ENCODE data around the gene MTFR1L. TPM values are rescaled to one million over a fixed set of nuclear protein-coding genes. Genes with fewer than 3 reads are reported as not detected.
A peak's percentile ranks its signal among the peaks of the same experiment; 100 is the strongest.

Gene MTFR1L
- total RNA-seq, 1 experiment from 2014 or later = 26.2 TPM

DNA sequence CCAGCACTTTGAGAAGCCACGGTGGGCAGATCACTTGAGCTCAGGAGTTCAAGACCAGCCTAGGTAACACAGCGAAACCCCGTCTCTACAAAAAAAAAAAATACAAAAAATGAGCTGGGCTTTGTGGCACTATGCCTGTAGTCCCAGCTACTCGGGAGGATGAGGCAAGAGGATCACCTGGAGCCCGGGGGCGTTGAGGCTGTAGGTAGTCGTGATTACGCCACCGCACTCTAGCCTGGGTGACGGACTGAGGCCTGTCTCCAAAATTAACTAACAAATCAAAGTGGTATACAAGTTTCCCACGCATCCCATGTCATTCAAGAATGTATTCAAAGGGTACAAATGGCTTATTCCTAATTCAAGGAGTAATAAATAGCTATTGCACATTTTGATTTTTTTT lies 37.1 kb downstream of the MTFR1L start:
- H3K27ac Mint-ChIP-seq (ENCODE audit: unreplicated experiment) = no peak overlapping the region
- DNase-seq = peak in 1 of 2 experiments; percentile 15

DNA sequence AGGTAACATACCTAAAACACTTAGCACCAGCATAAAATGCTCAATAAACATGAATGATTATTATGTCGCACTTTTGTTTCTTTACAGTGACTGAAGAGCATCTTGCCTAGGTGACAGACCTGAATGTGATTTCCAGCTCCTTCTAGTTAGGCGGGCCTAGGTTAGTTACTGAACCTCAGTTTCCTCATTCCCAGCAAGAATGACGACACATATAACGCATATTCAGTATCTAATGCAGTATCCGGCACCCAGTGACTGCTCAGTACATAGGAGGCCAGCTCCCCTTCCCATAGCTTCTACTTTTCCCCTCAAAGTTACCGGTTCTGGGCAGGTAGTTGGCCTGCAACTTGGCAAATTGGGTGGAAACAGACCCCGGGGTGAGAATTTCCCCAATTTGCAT lies 38.7 kb downstream of the MTFR1L start:
- no peaks in the 10 kb centered on the region for H3K9me3 Mint-ChIP-seq (ENCODE audit: unreplicated experiment)
- BruUV-seq (replicated peaks) = TSS peak; percentile 35
- TF ChIP-seq, protein P1, sequence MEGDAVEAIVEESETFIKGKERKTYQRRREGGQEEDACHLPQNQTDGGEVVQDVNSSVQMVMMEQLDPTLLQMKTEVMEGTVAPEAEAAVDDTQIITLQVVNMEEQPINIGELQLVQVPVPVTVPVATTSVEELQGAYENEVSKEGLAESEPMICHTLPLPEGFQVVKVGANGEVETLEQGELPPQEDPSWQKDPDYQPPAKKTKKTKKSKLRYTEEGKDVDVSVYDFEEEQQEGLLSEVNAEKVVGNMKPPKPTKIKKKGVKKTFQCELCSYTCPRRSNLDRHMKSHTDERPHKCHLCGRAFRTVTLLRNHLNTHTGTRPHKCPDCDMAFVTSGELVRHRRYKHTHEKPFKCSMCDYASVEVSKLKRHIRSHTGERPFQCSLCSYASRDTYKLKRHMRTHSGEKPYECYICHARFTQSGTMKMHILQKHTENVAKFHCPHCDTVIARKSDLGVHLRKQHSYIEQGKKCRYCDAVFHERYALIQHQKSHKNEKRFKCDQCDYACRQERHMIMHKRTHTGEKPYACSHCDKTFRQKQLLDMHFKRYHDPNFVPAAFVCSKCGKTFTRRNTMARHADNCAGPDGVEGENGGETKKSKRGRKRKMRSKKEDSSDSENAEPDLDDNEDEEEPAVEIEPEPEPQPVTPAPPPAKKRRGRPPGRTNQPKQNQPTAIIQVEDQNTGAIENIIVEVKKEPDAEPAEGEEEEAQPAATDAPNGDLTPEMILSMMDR (IDR thresholded peaks at IDR 0.05; ENCODE audit: insufficient read depth in 1 of 2, low read depth in 1 of 2, low read length in 1 of 2, severe bottlenecking in 1 of 2, unreplicated experiment in 1 of 2) = no peak
- peak overlapping the region; percentile 98 for H3K4me3 Mint-ChIP-seq (ENCODE audit: unreplicated experiment)
- peaks cover 6% of the 10 kb centered on the region; the same call in 1 of the 2 replicates for H3K4me1 ChIP-seq
- no peak for DNase-seq
- no peaks in the 10 kb centered on the region for H3K27me3 ChIP-seq (replicated peaks; ENCODE audit: control insufficient read depth, insufficient read depth, low read length)
- peaks cover 6% of the 10 kb centered on the region for H3K4me1 Mint-ChIP-seq (ENCODE audit: low read depth, unreplicated experiment)
- CTCF ChIA-PET = no interaction called here
- no peaks in the 10 kb centered on the region for H3K27me3 Mint-ChIP-seq (ENCODE audit: insufficient read depth, unreplicated experiment)
- peak overlapping the region; percentile 96 for H3K27ac Mint-ChIP-seq (ENCODE audit: unreplicated experiment)
- no peaks in the 10 kb centered on the region; the same call in 1 of the 2 replicates for H3K9me3 ChIP-seq
- POLR2A ChIA-PET = interaction anchor here (0.6 kb wide), 1 partner anchor 375 kb away, joined by 3 read pairs; no protein-coding TSS in a partner anchor
- intact Hi-C loops (cut with micrococcal nuclease; ENCODE audit: unreplicated experiment) = loop anchor here (2.0 kb wide), 1 partner anchor 16 kb away; the partner anchor contains the start of gene PAQR7
- H3K36me3 Mint-ChIP-seq (ENCODE audit: insufficient read depth, unreplicated experiment) = peaks cover 29% of the 10 kb centered on the region
- peak overlapping the region; percentile 74 for H3K4me3 ChIP-seq (ENCODE audit: low read depth, low read length)
- no peaks in the 10 kb centered on the region for H3K36me3 ChIP-seq (ENCODE audit: control insufficient read depth, insufficient read depth, low read length)

More for the DNA sequence above, 37.1 kb downstream of the MTFR1L start:
- Histone ChIP-seq H3K9me3 (no peaks in the 10 kb centered on the region; the same call in 1 of the 2 replicates), H3K27me3 (replicated peaks; ENCODE audit: control insufficient read depth, insufficient read depth, low read length) (no peaks in the 10 kb centered on the region), H3K36me3 (ENCODE audit: control insufficient read depth, insufficient read depth, low read length) (no peaks in the 10 kb centered on the region), H3K4me3 (ENCODE audit: low read depth, low read length) (no peak overlapping the region), H3K4me1 (peaks cover 6% of the 10 kb centered on the region; the same call in 1 of the 2 replicates)
- no peaks in the 10 kb centered on the region for H3K27me3 Mint-ChIP-seq (ENCODE audit: insufficient read depth, unreplicated experiment)
- TF ChIP-seq, protein P1 (IDR thresholded peaks at IDR 0.05; ENCODE audit: insufficient read depth in 1 of 2, low read depth in 1 of 2, low read length in 1 of 2, severe bottlenecking in 1 of 2, unreplicated experiment in 1 of 2) = no peak
- CTCF ChIA-PET = no interaction called here
- no peaks in the 10 kb centered on the region for H3K9me3 Mint-ChIP-seq (ENCODE audit: unreplicated experiment)
- POLR2A ChIA-PET = no interaction called here
- intact Hi-C loops (cut with micrococcal nuclease; ENCODE audit: unreplicated experiment) = no loop called here
- no TSS peak for BruUV-seq (replicated peaks)
- peaks cover 29% of the 10 kb centered on the region for H3K36me3 Mint-ChIP-seq (ENCODE audit: insufficient read depth, unreplicated experiment)
- no peak overlapping the region for H3K4me3 Mint-ChIP-seq (ENCODE audit: unreplicated experiment)
- peaks cover 6% of the 10 kb centered on the region for H3K4me1 Mint-ChIP-seq (ENCODE audit: low read depth, unreplicated experiment)

DNA sequence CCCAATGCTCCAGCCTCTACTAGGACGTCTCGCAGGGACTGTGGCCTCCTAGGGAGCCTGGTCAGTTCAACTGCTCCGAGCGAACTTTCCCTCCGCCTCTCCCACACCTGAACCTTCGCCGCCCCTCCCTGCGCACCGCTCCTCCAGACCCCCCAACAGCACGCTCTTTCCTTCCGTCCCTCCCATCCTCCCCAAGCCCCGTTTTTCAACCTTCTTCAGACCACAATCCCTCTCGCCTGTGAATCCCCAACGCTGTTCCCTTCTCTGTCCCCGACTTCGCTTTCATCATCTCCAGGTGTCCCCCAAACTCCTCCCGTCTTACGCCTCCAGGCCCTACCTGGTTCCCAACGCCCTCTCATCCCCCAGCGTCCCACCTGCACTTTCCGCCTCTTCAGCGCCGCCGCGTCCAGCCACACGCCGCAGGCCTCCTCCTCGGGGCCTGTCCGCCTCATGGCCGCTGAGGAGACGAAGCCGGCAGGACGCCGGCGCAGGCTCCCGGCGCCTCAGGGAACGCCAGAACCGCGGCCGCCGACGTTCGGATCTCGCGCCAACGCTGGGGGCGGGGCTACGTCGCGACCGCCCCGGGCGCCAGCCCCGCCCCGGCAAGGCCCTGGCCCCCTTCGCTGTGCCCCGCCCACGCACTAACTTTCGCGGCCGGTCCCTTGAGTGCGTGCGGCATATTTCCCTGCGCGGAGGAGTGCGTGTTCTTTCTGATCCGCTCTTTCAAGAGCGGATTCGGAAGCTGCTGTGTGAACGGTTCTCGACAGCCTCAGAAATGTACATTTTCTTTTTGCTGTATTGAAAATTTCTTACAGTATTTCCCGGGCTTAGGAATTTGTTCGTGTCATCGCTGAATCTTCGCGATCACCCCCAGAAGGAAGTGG lies 39.4 kb downstream of the MTFR1L start, which contains the start of gene AUNIP:
Gene AUNIP (minus strand): TSS at position 552 of the 884 bp plus-strand sequence. CDS start 100 bp downstream, at position 452.
- Histone ChIP-seq H3K27me3 (replicated peaks; ENCODE audit: control insufficient read depth, insufficient read depth, low read length) (no peaks in the 10 kb centered on the region), H3K9me3 (no peaks in the 10 kb centered on the region; the same call in 1 of the 2 replicates), H3K4me1 (peaks cover 6% of the 10 kb centered on the region; the same call in 1 of the 2 replicates), H3K4me3 (ENCODE audit: low read depth, low read length) (peak within 1 kb of the TSS; percentile 74), H3K36me3 (ENCODE audit: control insufficient read depth, insufficient read depth, low read length) (no peaks in the 10 kb centered on the region; the same call in 1 of the 2 replicates)
- H3K36me3 Mint-ChIP-seq (ENCODE audit: insufficient read depth, unreplicated experiment) = peaks cover 29% of the 10 kb centered on the region
- CTCF ChIA-PET = no interaction called here
- H3K9me3 Mint-ChIP-seq (ENCODE audit: unreplicated experiment) = no peaks in the 10 kb centered on the region
- H3K27me3 Mint-ChIP-seq (ENCODE audit: insufficient read depth, unreplicated experiment) = no peaks in the 10 kb centered on the region
- TF ChIP-seq, protein P1 (IDR thresholded peaks at IDR 0.05; ENCODE audit: insufficient read depth in 1 of 2, low read depth in 1 of 2, low read length in 1 of 2, severe bottlenecking in 1 of 2, unreplicated experiment in 1 of 2) = no peak
- H3K4me3 Mint-ChIP-seq (ENCODE audit: unreplicated experiment) = peak within 1 kb of the TSS; percentile 98
- peak; percentile 78 to 91 for DNase-seq
- intact Hi-C loops (cut with micrococcal nuclease; ENCODE audit: unreplicated experiment) = loop anchor here (2.0 kb wide), 1 partner anchor 16 kb away; the partner anchor contains the start of gene PAQR7
- BruUV-seq (replicated peaks) = no TSS peak
- H3K27ac Mint-ChIP-seq (ENCODE audit: unreplicated experiment) = peak within 1 kb of the TSS; percentile 96
- POLR2A ChIA-PET = interaction anchor here (0.6 kb wide), 1 partner anchor 374 kb away, joined by 3 read pairs; no protein-coding TSS in a partner anchor
- peaks cover 6% of the 10 kb centered on the region for H3K4me1 Mint-ChIP-seq (ENCODE audit: low read depth, unreplicated experiment)

Measured in Caco-2 (cell line).